Measurements from ENCODE around the gene MED12L. TPM values are rescaled to one million over a fixed set of nuclear protein-coding genes. Genes with fewer than 3 reads are reported as not detected.

Gene MED12L
- total RNA-seq, 4 donors from 2014 or later: 0.08 to 1.5 (median 0.19) TPM

GRCh38 chr3:151283387-151283786 is 197.9 kb downstream of the MED12L start:
- WGBS, 2 donors: 40 to 49% methylated on average over 4 of the region's 4 CpGs

GRCh38 chr3:151283907-151284461 is 198.5 kb downstream of the MED12L start:
- H3K36me3 ChIP-seq: no peaks in the 10 kb centered on the region
- no peak overlapping the region for H3K4me3 ChIP-seq
- no peaks in the 10 kb centered on the region for H3K9me3 ChIP-seq
- DNase-seq: no peak
- peaks cover 0 to 20% (median 9%) of the 10 kb centered on the region in 3 donors for H3K4me1 ChIP-seq
- peak overlapping the region in 3 of 4 donors; percentile 26 to 64 (median 56) for H3K27ac ChIP-seq
- H3K27me3 ChIP-seq: no peaks in the 10 kb centered on the region
- no peak for TF ChIP-seq CTCF (IDR thresholded peaks at IDR 0.05)
- TF ChIP-seq POLR2A (IDR thresholded peaks at IDR 0.05): no peak
- intact Hi-C loops (cut with DNase I): loop anchor here (5.0 kb wide), 2 partner anchors 57 to 117 kb away; no protein-coding TSS in a partner anchor
- 25 to 28% methylated on average over 5 of the region's 5 CpGs for WGBS, 2 donors

More at GRCh38 chr3:151283387-151283786, 197.9 kb downstream of the MED12L start:
- H3K27ac ChIP-seq: peak overlapping the region in 3 of 4 donors; percentile 26 to 64 (median 56)
- TF ChIP-seq POLR2A (IDR thresholded peaks at IDR 0.05): no peak
- intact Hi-C loops (cut with DNase I): loop anchor here (5.0 kb wide), 2 partner anchors 56 to 116 kb away; no protein-coding TSS in a partner anchor
- no peaks in the 10 kb centered on the region for H3K27me3 ChIP-seq
- H3K36me3 ChIP-seq: no peaks in the 10 kb centered on the region
- DNase-seq: no peak
- no peaks in the 10 kb centered on the region for H3K9me3 ChIP-seq
- H3K4me3 ChIP-seq: no peak overlapping the region
- H3K4me1 ChIP-seq: peaks cover 0 to 20% (median 9%) of the 10 kb centered on the region in 3 donors

GRCh38 chr3:151285940-151286339 is 200.5 kb downstream of the MED12L start:
- Histone ChIP-seq H3K4me1 (peaks cover 0 to 20% (median 9%) of the 10 kb centered on the region in 3 donors), H3K4me3 (no peak overlapping the region), H3K36me3 (no peaks in the 10 kb centered on the region), H3K9me3 (no peaks in the 10 kb centered on the region), H3K27ac (no peak overlapping the region), H3K27me3 (no peaks in the 10 kb centered on the region)
- WGBS, 2 donors: 56 to 69% methylated on average over 1 of the region's 1 CpG
- TF ChIP-seq CTCF (IDR thresholded peaks at IDR 0.05): no peak
- DNase-seq: no peak
- intact Hi-C loops (cut with DNase I): no loop called here

- Histone ChIP-seq H3K27ac (no peak overlapping the region), H3K9me3 (no peaks in the 10 kb centered on the region), H3K4me1 (peaks cover 0 to 6% (median 0%) of the 10 kb centered on the region in 3 donors), H3K27me3 (no peaks in the 10 kb centered on the region), H3K4me3 (no peak overlapping the region), H3K36me3 (peaks cover 0 to 16% (median 0%) of the 10 kb centered on the region in 3 donors)
- TF ChIP-seq CTCF (IDR thresholded peaks at IDR 0.05) (no peak), POLR2A (IDR thresholded peaks at IDR 0.05) (no peak)
- no peak for DNase-seq
- 6 to 75% methylated on average over 3 of the region's 3 CpGs for WGBS, 2 donors
- intact Hi-C loops (cut with DNase I): no loop called here
These were observed 204.0 kb downstream of the MED12L start for GRCh38 chr3:151289445-151289844.

- H3K36me3 ChIP-seq: peaks cover 0 to 28% (median 0%) of the 10 kb centered on the region in 3 donors
- no peaks in the 10 kb centered on the region for H3K9me3 ChIP-seq
- H3K4me3 ChIP-seq: no peak overlapping the region
- peaks cover 0 to 3% (median 0%) of the 10 kb centered on the region in 3 donors for H3K4me1 ChIP-seq
- peak in 5 of 6 experiments; percentile 22 to 66 (median 41) for TF ChIP-seq CTCF (IDR thresholded peaks at IDR 0.05)
- TF ChIP-seq POLR2A (IDR thresholded peaks at IDR 0.05): no peak
- 36 to 41% methylated on average over 3 of the region's 3 CpGs for WGBS, 2 donors
- no peaks in the 10 kb centered on the region for H3K27me3 ChIP-seq
- no peak for DNase-seq
- no peak overlapping the region for H3K27ac ChIP-seq
- intact Hi-C loops (cut with DNase I): no loop called here
These were observed 205.2 kb downstream of the MED12L start for GRCh38 chr3:151290673-151291072.

Measured in esophagus squamous epithelium (tissue), 5 donors.